Measurements from ENCODE around the gene SZRD1. TPM values are rescaled to one million over a fixed set of nuclear protein-coding genes. Genes with fewer than 3 reads are reported as not detected.
A peak's percentile ranks its signal among the peaks of the same experiment; 100 is the strongest.
"Not testable (repeated sequence)": the region's sequence is repeated elsewhere in the genome, so short reads cannot be mapped to it uniquely, and the experiment has no call there.

Gene SZRD1
- total RNA-seq (2014; rRNA removed; shearing (Covaris generic); ENCODE audit: low replicate concordance): 114 and 125 TPM in 2 replicates

DNA sequence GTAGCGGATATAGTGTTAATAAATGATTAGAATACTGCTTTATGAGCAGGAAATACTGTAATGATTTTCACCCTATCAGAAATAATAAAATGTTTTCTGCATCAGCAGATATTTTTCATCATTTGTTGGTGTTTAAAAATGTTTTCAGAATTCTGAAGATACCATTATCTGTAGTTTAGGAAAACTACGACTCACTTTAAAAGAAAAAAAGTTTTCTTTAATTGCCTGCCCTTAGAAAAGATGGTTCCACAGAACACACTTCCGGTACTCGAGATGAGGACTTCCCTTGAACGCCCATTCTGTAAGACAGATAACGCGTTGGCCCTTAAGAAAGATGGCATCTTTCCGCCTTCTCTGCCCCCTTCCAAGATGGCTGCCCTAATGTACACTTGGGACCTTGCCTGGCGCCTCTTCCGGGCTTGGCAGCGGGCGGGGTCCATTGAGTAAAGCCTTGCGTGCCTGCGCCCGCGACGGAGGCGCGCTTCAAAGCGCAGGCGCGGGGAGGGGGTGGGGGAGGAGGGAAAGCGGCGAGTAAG is at the start of gene SZRD1:
Gene SZRD1, plus strand, starts transcription at position 521 of the 536 bp plus-strand sequence. CDS start 16 bp downstream, outside the sequence.
- DNase-seq (ENCODE audit: low read depth): peak; percentile 99
- in situ Hi-C loops (cut with HindIII; ENCODE audit: low pct_unique_long_range_greater_than_20kb, low sequenced_read_pairs): no loop called here

GRCh38 chr1:16318555-16318954 is 48.5 kb upstream of the SZRD1 start:
- no peak for DNase-seq (ENCODE audit: low read depth)
- in situ Hi-C loops (cut with HindIII; ENCODE audit: low pct_unique_long_range_greater_than_20kb, low sequenced_read_pairs): no loop called here

- in situ Hi-C loops (cut with HindIII; ENCODE audit: low pct_unique_long_range_greater_than_20kb, low sequenced_read_pairs): no loop called here
- DNase-seq (ENCODE audit: low read depth): no peak
These were observed 45.7 kb upstream of the SZRD1 start for GRCh38 chr1:16321176-16321867.

DNA sequence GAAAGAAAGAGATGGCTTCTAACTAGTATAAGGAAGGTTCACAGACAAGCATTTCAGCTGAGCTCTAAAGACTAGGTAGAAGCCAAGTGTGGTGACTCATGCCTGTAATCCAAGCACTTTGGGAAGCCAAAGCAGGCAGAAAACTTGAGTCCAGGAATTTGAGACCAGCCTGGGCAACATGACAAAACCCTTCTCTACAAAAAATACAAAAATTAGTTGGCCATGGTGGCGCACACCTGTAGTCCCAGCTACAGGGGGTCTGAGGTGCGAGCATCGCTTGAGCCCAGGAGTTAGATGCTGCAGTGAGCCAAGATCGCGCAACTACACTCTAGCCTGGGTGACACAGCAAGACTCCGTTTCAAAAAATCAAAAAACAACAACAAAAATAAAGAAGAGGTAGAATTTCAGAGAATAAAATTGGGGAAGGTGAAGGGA is 42.6 kb upstream of the SZRD1 start:
- in situ Hi-C loops (cut with HindIII; ENCODE audit: low pct_unique_long_range_greater_than_20kb, low sequenced_read_pairs): no loop called here
- DNase-seq (ENCODE audit: low read depth): peak; percentile 30

- DNase-seq (ENCODE audit: low read depth): no peak
- in situ Hi-C loops (cut with HindIII; ENCODE audit: low pct_unique_long_range_greater_than_20kb, low sequenced_read_pairs): no loop called here
These were observed 40.1 kb upstream of the SZRD1 start for GRCh38 chr1:16326833-16327404.

GRCh38 chr1:16334655-16335340 is 32.2 kb upstream of the SZRD1 start:
- in situ Hi-C loops (cut with HindIII; ENCODE audit: low pct_unique_long_range_greater_than_20kb, low sequenced_read_pairs): no loop called here
- DNase-seq (ENCODE audit: low read depth): no peak

- in situ Hi-C loops (cut with HindIII; ENCODE audit: low pct_unique_long_range_greater_than_20kb, low sequenced_read_pairs): no loop called here
- no peak for DNase-seq (ENCODE audit: low read depth)
These were observed 28.1 kb upstream of the SZRD1 start for GRCh38 chr1:16338961-16339360.

GRCh38 chr1:16340673-16341072 is 26.4 kb upstream of the SZRD1 start:
- in situ Hi-C loops (cut with HindIII; ENCODE audit: low pct_unique_long_range_greater_than_20kb, low sequenced_read_pairs): no loop called here
- no peak for DNase-seq (ENCODE audit: low read depth)

DNA sequence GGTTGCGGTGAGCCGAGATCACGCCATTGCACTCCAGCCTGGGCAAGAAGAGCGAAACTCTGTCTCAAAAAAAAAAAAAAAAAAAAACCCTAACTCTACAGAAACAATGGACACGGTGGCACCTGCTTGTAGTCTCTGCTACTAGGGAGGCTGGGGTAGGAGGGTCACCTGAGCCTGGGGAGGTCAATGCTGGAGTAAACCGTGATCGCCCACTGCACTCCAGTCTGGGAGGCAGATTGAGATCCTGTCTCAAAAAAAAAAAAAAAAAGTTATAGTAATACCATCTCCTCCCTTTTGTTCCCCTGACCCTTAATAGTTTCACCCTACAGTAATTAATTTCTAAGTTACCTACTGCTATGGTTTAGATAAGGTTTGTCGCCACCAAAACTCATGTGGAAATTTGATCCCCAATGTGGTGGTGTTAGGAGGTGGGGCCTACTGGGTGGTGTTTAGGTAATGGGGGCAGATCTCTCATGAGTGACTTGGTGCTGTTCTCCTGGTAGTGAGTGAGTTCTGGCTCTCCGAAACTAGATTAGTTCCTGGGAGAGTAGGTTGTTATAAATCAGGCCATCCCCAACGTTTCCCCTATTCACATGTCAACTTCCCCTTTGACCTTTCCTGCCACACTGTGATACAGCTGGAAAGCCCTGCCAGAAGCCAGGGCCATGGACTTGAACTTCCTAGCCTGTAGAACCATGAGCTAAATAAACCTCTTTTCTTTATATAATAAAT is 24.5 kb upstream of the SZRD1 start:
- DNase-seq (ENCODE audit: low read depth): no peak
- in situ Hi-C loops (cut with HindIII; ENCODE audit: low pct_unique_long_range_greater_than_20kb, low sequenced_read_pairs): no loop called here

- DNase-seq (ENCODE audit: low read depth); in situ Hi-C loops (cut with HindIII; ENCODE audit: low pct_unique_long_range_greater_than_20kb, low sequenced_read_pairs): not testable (repeated sequence)
These were observed 23.8 kb upstream of the SZRD1 start for GRCh38 chr1:16343276-16343675.

- in situ Hi-C loops (cut with HindIII; ENCODE audit: low pct_unique_long_range_greater_than_20kb, low sequenced_read_pairs): no loop called here
- peak; percentile 47 for DNase-seq (ENCODE audit: low read depth)
These were observed 18.4 kb upstream of the SZRD1 start for GRCh38 chr1:16348414-16349182.

DNA sequence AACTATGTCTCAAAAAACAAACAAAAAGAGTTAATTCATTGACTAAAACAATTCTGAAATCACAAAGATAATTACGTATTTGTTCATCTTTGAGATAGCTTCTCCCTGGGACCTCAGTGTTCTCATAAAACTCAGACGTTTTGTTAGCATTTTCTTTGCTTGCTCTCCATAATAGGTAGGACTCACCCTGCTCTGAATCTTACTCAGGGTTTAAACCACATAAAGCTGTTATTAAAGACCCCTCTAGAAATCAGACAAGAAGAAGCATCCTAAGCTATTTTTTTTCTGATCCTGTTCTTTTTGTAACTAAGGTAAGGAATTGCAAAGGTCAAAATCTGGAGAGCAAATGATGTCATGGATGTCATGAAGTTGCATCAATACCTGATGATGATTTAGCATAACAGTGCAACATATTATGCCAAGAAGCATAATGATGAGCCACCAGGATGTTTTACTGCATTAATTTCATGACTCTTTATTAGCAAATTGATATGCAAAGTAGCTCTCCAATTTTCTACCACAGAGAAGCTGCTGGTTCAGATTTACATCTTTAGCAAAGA is 17.1 kb upstream of the SZRD1 start:
- in situ Hi-C loops (cut with HindIII; ENCODE audit: low pct_unique_long_range_greater_than_20kb, low sequenced_read_pairs): no loop called here
- no peak for DNase-seq (ENCODE audit: low read depth)

DNA sequence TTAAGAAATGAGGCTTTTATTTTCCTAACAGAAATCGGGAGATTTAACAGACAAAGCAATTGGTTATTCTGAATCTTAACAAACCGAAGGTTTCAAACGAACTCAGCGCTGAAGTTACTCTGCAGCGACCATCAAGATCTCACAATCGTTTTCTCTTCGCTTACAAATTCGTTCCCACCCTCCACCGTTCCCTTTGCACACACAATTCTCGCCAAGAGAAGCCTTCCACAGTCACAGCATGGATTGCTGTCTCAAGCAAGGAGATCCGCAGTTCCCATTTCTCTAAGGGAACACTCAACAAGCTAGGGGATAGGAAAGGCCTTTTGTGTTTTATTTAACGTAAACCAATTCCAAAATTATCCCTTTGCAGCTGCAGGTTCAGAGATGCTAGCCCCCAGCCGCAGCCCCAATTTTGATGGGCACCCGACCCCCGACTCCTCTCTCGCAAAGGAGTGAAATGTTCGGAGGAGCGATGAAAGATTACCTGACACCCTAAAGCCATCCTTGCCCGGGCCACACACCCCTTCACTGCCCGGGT is 15.5 kb upstream of the SZRD1 start:
- in situ Hi-C loops (cut with HindIII; ENCODE audit: low pct_unique_long_range_greater_than_20kb, low sequenced_read_pairs): no loop called here
- no peak for DNase-seq (ENCODE audit: low read depth)

GRCh38 chr1:16351994-16352841 is 14.8 kb upstream of the SZRD1 start, which contains the start of gene FBXO42:
Gene FBXO42 (minus strand): TSS chr1:16352480. CDS start chr1:16315418, 37,062 bp downstream.
- peak; percentile 92 for DNase-seq (ENCODE audit: low read depth)

DNA sequence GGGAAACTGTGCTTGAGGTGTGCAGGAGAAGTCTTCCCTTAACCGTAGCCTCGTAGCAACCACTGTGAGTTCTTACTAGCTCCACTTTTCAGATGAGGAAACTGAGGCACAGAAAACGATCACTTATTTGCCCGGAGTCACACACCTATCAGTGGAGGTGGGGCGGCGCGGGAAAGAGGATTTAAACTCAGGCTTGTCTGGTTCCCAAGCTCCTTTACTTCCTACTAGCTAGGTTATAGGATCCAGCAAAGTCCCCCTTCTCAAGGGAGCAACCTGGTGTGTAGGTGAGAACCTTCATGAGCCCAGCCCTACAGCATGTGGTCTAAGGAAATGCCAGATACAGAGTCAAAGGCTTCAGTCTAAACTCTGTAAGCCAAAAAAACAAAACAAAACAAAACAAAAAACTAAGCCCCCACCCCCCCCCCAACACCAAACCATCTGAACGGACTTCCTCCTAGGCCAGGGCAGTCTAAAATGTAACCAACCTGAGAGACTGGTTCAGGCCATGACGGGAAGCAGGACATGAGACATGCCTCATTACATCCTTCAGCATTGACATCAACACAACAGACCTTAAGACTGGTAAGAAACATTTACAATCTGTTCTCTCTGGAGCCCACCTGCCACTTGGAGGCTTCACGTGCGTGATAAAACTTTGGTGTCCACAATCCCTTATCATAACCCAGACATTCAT is 14.1 kb upstream of the SZRD1 start:
- in situ Hi-C loops (cut with HindIII; ENCODE audit: low pct_unique_long_range_greater_than_20kb, low sequenced_read_pairs): no loop called here
- no peak for DNase-seq (ENCODE audit: low read depth)

More at GRCh38 chr1:16351994-16352841, 14.8 kb upstream of the SZRD1 start, which contains the start of gene FBXO42:
- in situ Hi-C loops (cut with HindIII; ENCODE audit: low pct_unique_long_range_greater_than_20kb, low sequenced_read_pairs): no loop called here

DNA sequence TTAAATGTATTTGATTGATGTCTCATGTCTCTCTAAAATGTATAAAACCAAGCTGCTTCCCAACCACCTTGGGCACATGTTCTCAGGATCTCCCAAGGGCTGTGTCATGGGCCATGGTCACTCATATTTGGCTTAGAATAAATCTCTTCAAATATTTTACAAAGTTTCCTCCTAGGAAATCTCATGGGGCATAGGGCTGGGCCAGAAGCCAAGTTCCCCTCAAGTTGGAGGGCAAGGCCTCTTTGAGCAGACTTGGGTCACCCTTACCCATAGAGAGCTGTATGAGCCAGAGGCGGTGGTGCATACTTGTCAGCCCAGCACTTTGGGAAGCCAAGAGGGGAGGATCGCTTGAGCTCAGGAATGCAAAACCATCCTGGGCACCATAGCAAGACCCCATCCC is 12.4 kb upstream of the SZRD1 start:
- no peak for DNase-seq (ENCODE audit: low read depth)
- in situ Hi-C loops (cut with HindIII; ENCODE audit: low pct_unique_long_range_greater_than_20kb, low sequenced_read_pairs): no loop called here
